Measurements from ENCODE around the gene LRRC23. TPM values are rescaled to one million over a fixed set of nuclear protein-coding genes. Genes with fewer than 3 reads are reported as not detected.

Gene LRRC23
- polyA plus RNA-seq, 3 donors: 4.9 to 6.8 (median 5.1) TPM

GRCh38 chr12:6871052-6871957 lies 33.3 kb upstream of the LRRC23 start:
- Mint-ChIP-seq H3K27me3 (ENCODE audit: low read depth in 3 of 3) (peaks cover 0 to 3% (median 0%) of the 10 kb centered on the region in 3 donors), H3K4me3 (peak overlapping the region; percentile 87 to 92), H3K9me3 (no peaks in the 10 kb centered on the region), H3K27ac (peak overlapping the region in 4 of 7 donors; percentile 18 to 81 (median 49)), H3K4me1 (peaks cover 65% of the 10 kb centered on the region), H3K36me3 (peaks cover 26 to 38% of the 10 kb centered on the region in 2 donors)
- DNase-seq: no peak
- Histone ChIP-seq H2AFZ (ENCODE audit: insufficient read depth, low read depth, low read length, poor library complexity, severe bottlenecking) (no peak overlapping the region), H4K20me1 (ENCODE audit: insufficient read depth, low read length) (peaks cover 55% of the 10 kb centered on the region), H3K4me3 (replicated peaks in 1 of 3; ENCODE audit: low read depth in 2 of 3, low read length in 3 of 3) (peak overlapping the region in 1 of 3 experiments; percentile 92), H3K4me2 (replicated peaks; ENCODE audit: extremely low read depth, low read length, poor library complexity, severe bottlenecking) (peak overlapping the region; percentile 96), H3K79me2 (ENCODE audit: insufficient read depth, low read length) (peaks cover 61% of the 10 kb centered on the region), H3K27me3 (ENCODE audit: control insufficient read depth in 2 of 2, insufficient read depth in 2 of 2, low read length in 2 of 2) (no peaks in the 10 kb centered on the region), H3K36me3 (replicated peaks in 1 of 2; ENCODE audit: control insufficient read depth in 1 of 2, insufficient read depth in 2 of 2, low read length in 2 of 2) (peaks cover 15 to 21% of the 10 kb centered on the region in 2 donors), H3K9me3 (replicated peaks in 1 of 2; ENCODE audit: control insufficient read depth in 1 of 2, insufficient read depth in 1 of 2, low read length in 2 of 2) (no peaks in the 10 kb centered on the region), H3K27ac (ENCODE audit: low read depth in 1 of 2, low read length in 2 of 2) (peak overlapping the region in 1 of 2 donors; percentile 22), H3K9ac (ENCODE audit: insufficient read depth, low read length, poor library complexity, severe bottlenecking) (no peak overlapping the region), H3K4me1 (ENCODE audit: control insufficient read depth in 1 of 2, insufficient read depth in 2 of 2, low read length in 2 of 2) (peaks cover 46 to 72% of the 10 kb centered on the region in 2 donors)
- 78% methylated on average over 6 of the region's 12 CpGs for WGBS (ENCODE audit: insufficient coverage)
- intact Hi-C loops (cut with micrococcal nuclease): loop anchor here (5.0 kb wide), 3 partner anchors 36 to 91 kb away; partner anchors contain the start of genes C12orf57 (in 1 of the 2) and RNU7-1 (in 1 of the 2)
- TF ChIP-seq CTCF (IDR thresholded peaks at IDR 0.05): no peak

Measured in CD14-positive monocyte (primary cell).